Upper lobe of left lung (tissue), 6 donors: ENCODE measurements around the gene SDF2L1. TPM values are rescaled to one million over a fixed set of nuclear protein-coding genes. Genes with fewer than 3 reads are reported as not detected.

Source experiments
- ATAC-seq, 2 donors: fragments of 200-7000 bp; cut with Tn5 transposase; one replicate each; pipeline ENCODE4 v1.9.1; 2022; ENCODE audit warnings: mild to moderate bottlenecking in 2 of 2, moderate library complexity in 2 of 2; ENCODE audit not compliant: low FRiP score in 2 of 2
- DNase-seq, 2 donors: peaks; one replicate each; pipeline ENCODE4 v3.0.0-alpha.2; 2019 to 2020
- H3K27ac ChIP-seq, 4 donors: fragments of 200-600 bp; sonication (generic); one replicate each; pipeline ENCODE4 v1.5.1; 2016 to 2019
- H3K27me3 ChIP-seq, 4 donors: fragments of 200-600 bp; sonication (generic); one replicate each; pipeline ENCODE4 v1.5.1; 2017 to 2019
- H3K36me3 ChIP-seq, 4 donors: fragments of 200-600 bp; sonication (generic); one replicate each; pipeline ENCODE4 v1.5.1; 2016 to 2019
- H3K4me1 ChIP-seq, 4 donors: fragments of 200-600 bp; sonication (generic); one replicate each; pipeline ENCODE4 v1.5.1; 2018 to 2019
- H3K4me3 ChIP-seq, 4 donors: fragments of 200-600 bp; sonication (generic); one replicate each; pipeline ENCODE4 v1.5.1; 2017 to 2019; ENCODE audit warnings: mild to moderate bottlenecking in 2 of 4, moderate library complexity in 1 of 4
- H3K9me3 ChIP-seq, 4 donors: fragments of 200-600 bp; sonication (generic); one replicate each; pipeline ENCODE4 v1.5.1; 2018 to 2019
- EP300 ChIP-seq, 4 donors: sonication (generic); formaldehyde crosslinking; IDR thresholded peaks; one replicate each; pipeline ENCODE4 v1.5.1; 2017; ENCODE audit warnings: antibody characterized with exemption in 4 of 4, control low read depth in 2 of 4
- POLR2A ChIP-seq, 4 donors: fragments of 450-650 bp; IDR thresholded peaks; one replicate each; pipeline ENCODE4 v1.5.1; 2016 to 2017; ENCODE audit warnings: antibody characterized with exemption in 4 of 4, mild to moderate bottlenecking in 2 of 4
- POLR2AphosphoS5 ChIP-seq, 2 donors: sonication (generic); formaldehyde crosslinking; IDR thresholded peaks; one replicate each; pipeline ENCODE4 v1.5.1; 2017; ENCODE audit warnings: antibody characterized with exemption in 2 of 2
- WGBS, 2 donors: methylation state at CpG; one replicate each; pipeline ENCODE4 v1.1.5; 2017 to 2018; 5-methylcytosine and 5-hydroxymethylcytosine counted together
- small RNA-seq, 4 donors: library from RNA; depleted of rRNA; stranded (forward); fragments of <200 nt; gene quantifications; one replicate each; pipeline ENCODE3, GENCODE V24; 2016
- total RNA-seq, 6 donors: library from RNA; depleted of rRNA in 4 of 6; stranded (reverse); fragments of >200 nt in 4 of 6; gene quantifications; one replicate each; pipeline versions ENCODE4 v1.1.0 to v1.2.1, GENCODE V29; 2016 to 2021
- TF ChIP-seq, protein P1 (sequence below), 6 experiments: fragments of 450-650 bp in 4 of 6; fragments of 200-600 bp in 2 of 6; sonication (generic) in 2 of 6; IDR thresholded peaks; one replicate each; pipeline ENCODE4 v1.5.1; 2016 to 2019; ENCODE audit warnings: antibody characterized with exemption in 6 of 6
- donor health status: DM: no; HTN: no; CAD: no; lungs with moderate emphysema.
- donor health status: DM: no; HTN: yes; CAD: no; lungs with severe emphysema.

SDF2L1 gene
- total RNA-seq, 6 donors from 2014 or later, result 3.1 to 73.1 (median 38.9) TPM

- H3K27ac ChIP-seq, result no peak overlapping the region
- no peak for ATAC-seq
- TF ChIP-seq EP300 (IDR thresholded peaks at IDR 0.05), result no peak
- TF ChIP-seq, protein P1, sequence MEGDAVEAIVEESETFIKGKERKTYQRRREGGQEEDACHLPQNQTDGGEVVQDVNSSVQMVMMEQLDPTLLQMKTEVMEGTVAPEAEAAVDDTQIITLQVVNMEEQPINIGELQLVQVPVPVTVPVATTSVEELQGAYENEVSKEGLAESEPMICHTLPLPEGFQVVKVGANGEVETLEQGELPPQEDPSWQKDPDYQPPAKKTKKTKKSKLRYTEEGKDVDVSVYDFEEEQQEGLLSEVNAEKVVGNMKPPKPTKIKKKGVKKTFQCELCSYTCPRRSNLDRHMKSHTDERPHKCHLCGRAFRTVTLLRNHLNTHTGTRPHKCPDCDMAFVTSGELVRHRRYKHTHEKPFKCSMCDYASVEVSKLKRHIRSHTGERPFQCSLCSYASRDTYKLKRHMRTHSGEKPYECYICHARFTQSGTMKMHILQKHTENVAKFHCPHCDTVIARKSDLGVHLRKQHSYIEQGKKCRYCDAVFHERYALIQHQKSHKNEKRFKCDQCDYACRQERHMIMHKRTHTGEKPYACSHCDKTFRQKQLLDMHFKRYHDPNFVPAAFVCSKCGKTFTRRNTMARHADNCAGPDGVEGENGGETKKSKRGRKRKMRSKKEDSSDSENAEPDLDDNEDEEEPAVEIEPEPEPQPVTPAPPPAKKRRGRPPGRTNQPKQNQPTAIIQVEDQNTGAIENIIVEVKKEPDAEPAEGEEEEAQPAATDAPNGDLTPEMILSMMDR (IDR thresholded peaks at IDR 0.05), result no peak
- no peak for TF ChIP-seq POLR2A (IDR thresholded peaks at IDR 0.05)
- no peak for TF ChIP-seq POLR2AphosphoS5 (IDR thresholded peaks at IDR 0.05)
- H3K4me1 ChIP-seq, result peaks cover 0 to 3% (median 0%) of the 10 kb centered on the region in 4 donors
- H3K4me3 ChIP-seq, result no peak overlapping the region
- H3K36me3 ChIP-seq, result peaks cover 20 to 89% (median 69%) of the 10 kb centered on the region in 4 donors
- 89 to 92% methylated on average over 10 to 14 of the region's 14 CpGs for whole genome bisulfite sequencing, 2 donors
- no peaks in the 10 kb centered on the region for H3K9me3 ChIP-seq
- H3K27me3 ChIP-seq, result no peaks in the 10 kb centered on the region
- DNase-seq, result peak in 1 of 2 donors; percentile 62
Observed at GRCh38 chr22:21693333-21693998, 51.4 kb downstream of the SDF2L1 start.

Small RNA genes within 50 kb of the gene (small RNA-seq; reads per million reads assigned to genes)
- 0.43 to 3.4 (median 0.94) reads per million in 4 donors for gene MIR301B

Other genes starting within 250 kb of the SDF2L1 start
- gene HIC2, start 224.9 kb upstream of the SDF2L1 start, total RNA-seq, result 10 to 100 TPM in 1 of 6 donors, 1 to 10 TPM in 5; 4.4 to 11.5 (median 5.7) TPM
- gene TMEM191C, start 174.9 kb upstream of the SDF2L1 start, total RNA-seq, result 1 to 10 TPM in 5 of 6 donors, under 1 TPM in 1; 1.00 to 2.9 (median 1.5) TPM
- gene RIMBP3C, start 90.8 kb upstream of the SDF2L1 start, total RNA-seq, result 1 to 10 TPM in 1 of 6 donors, under 1 TPM in 4, not detected in 1; 0.10 to 1.0 (median 0.57) TPM
- gene UBE2L3, start 74.6 kb upstream of the SDF2L1 start, total RNA-seq, result 10 to 100 TPM; 24.1 to 45.8 (median 39.2) TPM
- 10 to 100 TPM; 22.2 to 47.4 (median 28.3) TPM for gene YDJC, start 12.3 kb upstream of the SDF2L1 start, total RNA-seq
- 1 to 10 TPM in 2 of 6 donors, under 1 TPM in 2, not detected in 2; 0.26 to 4.2 (median 0.97) TPM for gene CCDC116, start 9.5 kb upstream of the SDF2L1 start, total RNA-seq
- 100 to 1,000 TPM in 1 of 6 donors, 10 to 100 TPM in 5; 40.4 to 107 (median 48.4) TPM for gene PPIL2, start 23.7 kb downstream of the SDF2L1 start, total RNA-seq
- gene YPEL1, start 93.5 kb downstream of the SDF2L1 start, total RNA-seq, result 10 to 100 TPM in 1 of 6 donors, 1 to 10 TPM in 5; 4.4 to 11.6 (median 7.4) TPM
- gene MAPK1, start 225.3 kb downstream of the SDF2L1 start, total RNA-seq, result 100 to 1,000 TPM in 2 of 6 donors, 10 to 100 TPM in 4; 50.2 to 180 (median 65.9) TPM